NCI-H146 treated with DMSO at 0.1 percent for 48 hours (cell line): ENCODE data around the gene CP.
A peak's percentile ranks its signal among the peaks of the same experiment; 100 is the strongest.

Experiments
- DNase-seq: peaks from one replicate; lab custom pipeline; 2025; ENCODE audit not compliant: unreplicated experiment; lab: John Stamatoyannopoulos, UW

Gene CP

GRCh38 chr3:149186721-149187120 is 34.9 kb downstream of the CP start:
- no peak for DNase-seq

GRCh38 chr3:149186219-149186618 is 35.4 kb downstream of the CP start:
- no peak for DNase-seq

- DNase-seq: no peak
Measured at GRCh38 chr3:149181182-149181581, 40.4 kb downstream of the CP start.

- DNase-seq: no peak
Measured at GRCh38 chr3:149180057-149180573, 41.5 kb downstream of the CP start.

GRCh38 chr3:149179220-149179619 is 42.4 kb downstream of the CP start:
- no peak for DNase-seq

- DNase-seq: no peak
Measured at GRCh38 chr3:149177122-149177521, 44.5 kb downstream of the CP start.

- DNase-seq: no peak
Measured at GRCh38 chr3:149174901-149175300, 46.7 kb downstream of the CP start.

GRCh38 chr3:149170672-149171071 is 51.0 kb downstream of the CP start:
- no peak for DNase-seq

GRCh38 chr3:149167898-149168297 is 53.7 kb downstream of the CP start:
- no peak for DNase-seq

- DNase-seq: no peak
Measured at GRCh38 chr3:149163066-149163465, 58.6 kb downstream of the CP start.

- no peak for DNase-seq
Measured at GRCh38 chr3:149162007-149162406, 59.6 kb downstream of the CP start.

- no peak for DNase-seq
Measured at GRCh38 chr3:149160754-149161300, 60.8 kb downstream of the CP start.

- DNase-seq: no peak
Measured at GRCh38 chr3:149153402-149153801, 68.2 kb downstream of the CP start.

- DNase-seq: no peak
Measured at GRCh38 chr3:149152420-149152819, 69.2 kb downstream of the CP start.

- DNase-seq: no peak
Measured at GRCh38 chr3:149151843-149152242, 69.8 kb downstream of the CP start.

- DNase-seq: no peak
Measured at GRCh38 chr3:149150436-149150835, 71.2 kb downstream of the CP start.

- DNase-seq: no peak
Measured at GRCh38 chr3:149145974-149146373, 75.7 kb downstream of the CP start.

- DNase-seq: no peak
Measured at GRCh38 chr3:149145356-149145755, 76.3 kb downstream of the CP start.

GRCh38 chr3:149142682-149143081 is 78.9 kb downstream of the CP start:
- no peak for DNase-seq

GRCh38 chr3:149134575-149134974 is 87.1 kb downstream of the CP start:
- DNase-seq: no peak

- no peak for DNase-seq
Measured at GRCh38 chr3:149131589-149131988, 90.0 kb downstream of the CP start.

- DNase-seq: peak; percentile 95
Measured at GRCh38 chr3:149129326-149130205, 92.1 kb downstream of the CP start, which contains the start of gene HPS3. Gene HPS3 (plus strand): TSS chr3:149129638. CDS start chr3:149129724, 86 bp downstream.
